Measurements from ENCODE around the gene HELZ2.

The HELZ2 gene

GRCh38 chr20:63594043-63594561 is 20.1 kb upstream of the HELZ2 start:
- H3K36me3 ChIP-seq = peaks cover 44% of the 10 kb centered on the region
- H3K27me3 ChIP-seq (ENCODE audit: insufficient read depth, low read depth, severe bottlenecking) = no peaks in the 10 kb centered on the region
- no peak for DNase-seq
- no peak overlapping the region for H3K27ac ChIP-seq
- no peak overlapping the region for H3K4me3 ChIP-seq (ENCODE audit: low read depth, low read length)
- H3K9me3 ChIP-seq (ENCODE audit: severe bottlenecking) = no peaks in the 10 kb centered on the region
- no peak for TF ChIP-seq CTCF (IDR thresholded peaks at IDR 0.05; ENCODE audit: low read depth, low read length)

- H3K4me3 ChIP-seq (ENCODE audit: low read depth, low read length) = no peak overlapping the region
- H3K36me3 ChIP-seq = peaks cover 42% of the 10 kb centered on the region
- no peaks in the 10 kb centered on the region for H3K9me3 ChIP-seq (ENCODE audit: severe bottlenecking)
- no peak overlapping the region for H3K27ac ChIP-seq
- TF ChIP-seq CTCF (IDR thresholded peaks at IDR 0.05; ENCODE audit: low read depth, low read length) = no peak
- no peak for DNase-seq
- no peaks in the 10 kb centered on the region for H3K27me3 ChIP-seq (ENCODE audit: insufficient read depth, low read depth, severe bottlenecking)
Measured at GRCh38 chr20:63592661-63593060, 18.6 kb upstream of the HELZ2 start.

- no peak for TF ChIP-seq CTCF (IDR thresholded peaks at IDR 0.05; ENCODE audit: low read depth, low read length)
- H3K4me3 ChIP-seq (ENCODE audit: low read depth, low read length) = no peak overlapping the region
- DNase-seq = no peak
- H3K27ac ChIP-seq = no peak overlapping the region
- H3K9me3 ChIP-seq (ENCODE audit: severe bottlenecking) = no peaks in the 10 kb centered on the region
- H3K36me3 ChIP-seq = peaks cover 43% of the 10 kb centered on the region
- no peaks in the 10 kb centered on the region for H3K27me3 ChIP-seq (ENCODE audit: insufficient read depth, low read depth, severe bottlenecking)
Measured at GRCh38 chr20:63591786-63592355, 17.8 kb upstream of the HELZ2 start.

- Histone ChIP-seq H3K9me3 (ENCODE audit: severe bottlenecking) (no peaks in the 10 kb centered on the region), H3K27ac (no peak overlapping the region), H3K4me3 (ENCODE audit: low read depth, low read length) (no peak overlapping the region), H3K27me3 (ENCODE audit: insufficient read depth, low read depth, severe bottlenecking) (no peaks in the 10 kb centered on the region), H3K36me3 (peaks cover 38% of the 10 kb centered on the region)
- TF ChIP-seq CTCF (IDR thresholded peaks at IDR 0.05; ENCODE audit: low read depth, low read length) = no peak
- no peak for DNase-seq
Measured at GRCh38 chr20:63591147-63591533, 17.1 kb upstream of the HELZ2 start.

GRCh38 chr20:63590218-63591146 is 16.4 kb upstream of the HELZ2 start:
- TF ChIP-seq CTCF (IDR thresholded peaks at IDR 0.05; ENCODE audit: low read depth, low read length) = no peak
- Histone ChIP-seq H3K27me3 (ENCODE audit: insufficient read depth, low read depth, severe bottlenecking) (no peaks in the 10 kb centered on the region), H3K27ac (no peak overlapping the region), H3K9me3 (ENCODE audit: severe bottlenecking) (no peaks in the 10 kb centered on the region), H3K36me3 (peaks cover 38% of the 10 kb centered on the region), H3K4me3 (ENCODE audit: low read depth, low read length) (no peak overlapping the region)
- DNase-seq = no peak
